GM12878 (cell line): ENCODE results near the gene SFXN5. TPM values are rescaled to one million over a fixed set of nuclear protein-coding genes. Genes with fewer than 3 reads are reported as not detected.

Experiments used
- ATAC-seq: fragments of 200-7000 bp; cut with Tn5 transposase; 3 replicates; pipeline ENCODE4 v1.9.1; 2020; ENCODE audit warnings: mild to moderate bottlenecking, moderate library complexity
- BruUV-seq: library from RNA; stranded (reverse); fragments of 400-500 nt; replicated peaks from 2 replicates; lab custom pipeline; 2021; lab: Mats Ljungman, UMichigan
- CTCF ChIA-PET: fragments of 300-600 bp; sonication (Branson Sonifier 250); formaldehyde crosslinking; extraction: SDS; loops from one replicate; lab custom pipeline; 2021; ENCODE audit warnings: inconsistent platforms; lab: Yijun Ruan, JAX
- POLR2A ChIA-PET: fragments of 350-600 bp; formaldehyde crosslinking; extraction: SDS; loops from one replicate; lab custom pipeline; 2021; ENCODE audit warnings: inconsistent platforms; lab: Charles Lee
- RAD21 ChIA-PET: fragments of 300-600 bp; sonication (Branson Sonifier 250); formaldehyde crosslinking; loops from one replicate; lab custom pipeline; 2023; ENCODE audit warnings: antibody characterized with exemption; ENCODE audit not compliant: unreplicated experiment; lab: Charles Lee
- SMC1A ChIA-PET: fragments of 300-600 bp; sonication (Branson Sonifier 250); formaldehyde crosslinking; loops from one replicate; lab custom pipeline; 2023; ENCODE audit not compliant: unreplicated experiment, uncharacterized antibody; lab: Charles Lee
- DNase-seq: peaks from one replicate; pipeline ENCODE4 v3.0.0-alpha.2; 2011; ENCODE audit warnings: low read depth, low spot score
- FAIRE-seq: peaks from 3 replicates; lab custom pipeline; 2011; peaks lifted over from hg19 to GRCh38; lab: Jason Lieb, UNC
- H2AFZ ChIP-seq: 2 replicates; pipeline ENCODE4 v1.6.0; 2011; ENCODE audit warnings: low read depth, low read length, control low read depth; ENCODE audit not compliant: control insufficient read depth
- H3K27ac ChIP-seq: 2 replicates; pipeline ENCODE4 v1.5.1; 2011; ENCODE audit warnings: control low read depth; ENCODE audit not compliant: control insufficient read depth, insufficient read depth
- H3K27me3 ChIP-seq, 2 experiments: replicated peaks in 1 of 2; 2 replicates each; pipeline versions ENCODE4 v1.6.0 to v1.6.1; 2011; ENCODE audit warnings: low read length in 1 of 2; ENCODE audit not compliant: control insufficient read depth in 2 of 2, insufficient read depth in 2 of 2
- H3K36me3 ChIP-seq, 2 experiments: 2 replicates each; pipeline ENCODE4 v1.5.1; 2011; ENCODE audit warnings: low read length in 1 of 2; ENCODE audit not compliant: control insufficient read depth in 2 of 2, insufficient read depth in 2 of 2
- H3K4me1 ChIP-seq: 2 replicates; pipeline ENCODE4 v1.6.1; 2011; ENCODE audit warnings: mild to moderate bottlenecking, low read length, moderate library complexity, mixed read lengths; ENCODE audit not compliant: control insufficient read depth, insufficient read depth
- H3K4me2 ChIP-seq: 2 replicates; pipeline ENCODE4 v1.6.0; 2011; ENCODE audit warnings: control low read depth; ENCODE audit not compliant: control insufficient read depth, insufficient read depth
- H3K4me3 ChIP-seq: fragments of 200-600 bp; sonication (generic); 2 replicates; pipeline ENCODE4 v1.5.1; 2016
- H3K79me2 ChIP-seq: 2 replicates; pipeline ENCODE4 v1.6.0; 2011; ENCODE audit warnings: low read length; ENCODE audit not compliant: control insufficient read depth, insufficient read depth
- H3K9ac ChIP-seq: 2 replicates; pipeline ENCODE4 v1.8.0; 2011; ENCODE audit warnings: low read length, control low read depth, mixed read lengths; ENCODE audit not compliant: control insufficient read depth, insufficient read depth
- H3K9me3 ChIP-seq: replicated peaks from 3 replicates; pipeline ENCODE4 v1.5.1; 2011; ENCODE audit warnings: mild to moderate bottlenecking, low read length; ENCODE audit not compliant: control insufficient read depth, insufficient read depth
- H4K20me1 ChIP-seq: 2 replicates; pipeline ENCODE4 v1.6.0; 2011; ENCODE audit not compliant: control insufficient read depth, insufficient read depth
- BACH1 ChIP-seq: fragments of 450-650 bp; IDR thresholded peaks from 2 replicates; pipeline ENCODE4 v1.6.1; 2017; ENCODE audit warnings: mild to moderate bottlenecking, borderline replicate concordance
- HSF1 ChIP-seq: fragments of 150-350 bp; IDR thresholded peaks from 2 replicates; pipeline ENCODE4 v1.6.1; 2014; ENCODE audit warnings: mild to moderate bottlenecking, low read depth, low read length
- MAX ChIP-seq: IDR thresholded peaks from 2 replicates; pipeline ENCODE4 v1.6.1; 2012; ENCODE audit warnings: low read depth, low read length, improper control_type of control experiment
- NFIC ChIP-seq: IDR thresholded peaks from 2 replicates; pipeline ENCODE4 v1.6.1; 2012; ENCODE audit warnings: low read depth, mild to moderate bottlenecking, inconsistent platforms, low read length, moderate library complexity
- NFXL1 ChIP-seq: fragments of 450-650 bp; IDR thresholded peaks from 2 replicates; pipeline ENCODE4 v1.6.1; 2017; ENCODE audit warnings: antibody characterized with exemption, mild to moderate bottlenecking, borderline replicate concordance
- NR2C2 ChIP-seq: IDR thresholded peaks from 2 replicates; pipeline ENCODE4 v1.6.1; 2011; ENCODE audit warnings: borderline replicate concordance, low read depth; ENCODE audit not compliant: control insufficient read depth, insufficient read length
- PML ChIP-seq: IDR thresholded peaks from 2 replicates; pipeline ENCODE4 v1.6.1; 2012; ENCODE audit warnings: low read length, inconsistent platforms
- RBBP5 ChIP-seq: fragments of 200-600 bp; sonication (generic); conservative IDR thresholded peaks from 2 replicates; pipeline ENCODE4 v1.6.1; 2016
- SIN3A ChIP-seq: IDR thresholded peaks from 2 replicates; pipeline ENCODE4 v1.6.1; 2012; ENCODE audit warnings: low read depth, low read length, improper control_type of control experiment
- SMAD5 ChIP-seq: IDR thresholded peaks from 2 replicates; pipeline ENCODE4 v1.6.1; 2016; ENCODE audit warnings: antibody characterized with exemption, low read depth
- SRF ChIP-seq, 2 experiments: IDR thresholded peaks; 2 replicates each; pipeline ENCODE4 v1.6.1; 2011; ENCODE audit warnings: low read depth in 2 of 2, low read length in 2 of 2, mild to moderate bottlenecking in 1 of 2, moderate library complexity in 1 of 2
- ZNF274 ChIP-seq: IDR thresholded peaks from one replicate; pipeline ENCODE4 v1.8.0; 2011; ENCODE audit not compliant: insufficient read length, insufficient read depth
- ZZZ3 ChIP-seq: IDR thresholded peaks from 2 replicates; pipeline ENCODE4 v1.6.1; 2011; ENCODE audit warnings: low read depth; ENCODE audit not compliant: control insufficient read depth, insufficient read length
- WGBS: methylation state at CpG from one replicate; pipeline ENCODE4 v1.1.6; 2016; ENCODE audit warnings: low lambda C conversion rate; ENCODE audit not compliant: insufficient replicate concordance, insufficient coverage; ENCODE audit errors: missing lambda C conversion rate; 5-methylcytosine and 5-hydroxymethylcytosine counted together
- in situ Hi-C: fragments of 300-500 bp; cut with MboI; formaldehyde crosslinking; loops from 9 replicates; pipeline ENCODE4 v1.14.3; 2018; ENCODE audit warnings: mixed read lengths
- intact Hi-C: fragments of 100-400 bp; cut with micrococcal nuclease; formaldehyde crosslinking; loops from one replicate; pipeline ENCODE4 v1.14.2; 2022; ENCODE audit not compliant: unreplicated experiment
- polyA plus RNA-seq, 11 experiments: library from polyadenylated mRNA; depleted of rRNA in 4 of 11; unstranded in 6 of 11; stranded (reverse) in 5 of 11; fragments of >200 nt; fragmentation: Nextera tagmentation in 4 of 11; fragmentation: Illumina TruSeq in 1 of 11; extraction: Ambion mirVana in 4 of 11; extraction: Trizol in 1 of 11; gene quantifications; 1 replicate in 1 of 11; 2 replicates in 10 of 11; pipeline versions ENCODE4 v1.2.1 to v1.2.3, GENCODE V29; 2011 to 2016; ENCODE audit warnings: inconsistent platforms in 2 of 11, missing spikeins in 2 of 11, low read depth in 1 of 11
- total RNA-seq, 4 experiments: library from RNA; depleted of rRNA in 3 of 4; stranded (reverse); fragments of >200 nt in 3 of 4; fragmentation: Illumina TruSeq in 1 of 4; extraction: Trizol in 1 of 4; gene quantifications; 2 replicates each; pipeline versions ENCODE4 v1.2.1 to v1.2.3, GENCODE V29; 2013 to 2021
- TF ChIP-seq, protein P1 (sequence below), 3 experiments: IDR thresholded peaks in 2 of 3; conservative IDR thresholded peaks in 1 of 3; 2 replicates each; pipeline ENCODE4 v1.5.1; 2011; ENCODE audit warnings: low read depth in 3 of 3, low read length in 3 of 3, mild to moderate bottlenecking in 3 of 3, control low read depth in 2 of 3, moderate library complexity in 2 of 3, inconsistent platforms in 1 of 3, mixed read lengths in 1 of 3; ENCODE audit not compliant: control insufficient read depth in 2 of 3, insufficient read depth in 1 of 3; ENCODE audit errors: extremely low read depth in 1 of 3
- TF ChIP-seq, protein P2 (sequence below): fragments of 450-650 bp; IDR thresholded peaks from 2 replicates; pipeline ENCODE4 v1.6.1; 2016; ENCODE audit warnings: mild to moderate bottlenecking

SFXN5 gene
- total and polyA plus RNA-seq, 10 of the 15 experiments (the other 5 are each of a cell fraction or from before 2014, with no cell fraction given), result 3.3 to 15.9 (median 11.2) TPM

DNA sequence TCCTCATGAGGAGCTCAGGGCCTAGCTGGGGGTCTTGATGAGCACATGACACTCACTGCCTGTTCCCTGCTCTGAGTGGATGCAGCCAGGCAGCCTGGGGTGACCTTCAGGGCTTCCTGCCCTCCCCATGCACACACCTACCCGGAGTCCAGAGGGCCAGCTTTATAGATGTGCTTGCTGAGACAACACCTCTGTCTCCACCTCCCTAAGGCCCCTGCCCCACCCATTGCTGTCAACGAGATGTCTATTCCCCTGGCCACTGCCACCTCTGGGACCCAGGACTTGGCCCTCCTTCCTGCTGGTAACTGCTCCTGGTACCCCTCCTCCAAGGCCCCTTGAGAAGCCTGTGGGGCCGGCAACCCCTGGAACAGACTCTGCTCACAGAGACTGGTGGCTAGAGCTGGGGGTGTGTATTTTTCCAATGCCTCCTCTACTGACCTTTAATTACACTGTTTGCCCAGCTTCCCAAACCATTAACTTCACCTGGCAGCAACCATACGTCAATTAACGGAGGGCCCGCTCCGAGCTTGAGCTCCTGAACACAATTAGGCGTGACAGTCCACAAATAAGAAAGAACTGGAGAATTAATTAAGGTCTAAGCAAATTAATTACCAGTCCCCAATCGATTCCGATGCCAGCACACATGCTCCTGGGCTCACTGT is 87.9 kb downstream of the SFXN5 start (continued):
- TF ChIP-seq MAX (no peak), ZZZ3 (no peak), SRF (IDR thresholded peaks at IDR 0.05; ENCODE audit: low read depth in 2 of 2, low read length in 2 of 2) (no peak), NFXL1 (no peak), NR2C2 (no peak), BACH1 (no peak), SMAD5 (no peak)
- TF ChIP-seq, protein P1, sequence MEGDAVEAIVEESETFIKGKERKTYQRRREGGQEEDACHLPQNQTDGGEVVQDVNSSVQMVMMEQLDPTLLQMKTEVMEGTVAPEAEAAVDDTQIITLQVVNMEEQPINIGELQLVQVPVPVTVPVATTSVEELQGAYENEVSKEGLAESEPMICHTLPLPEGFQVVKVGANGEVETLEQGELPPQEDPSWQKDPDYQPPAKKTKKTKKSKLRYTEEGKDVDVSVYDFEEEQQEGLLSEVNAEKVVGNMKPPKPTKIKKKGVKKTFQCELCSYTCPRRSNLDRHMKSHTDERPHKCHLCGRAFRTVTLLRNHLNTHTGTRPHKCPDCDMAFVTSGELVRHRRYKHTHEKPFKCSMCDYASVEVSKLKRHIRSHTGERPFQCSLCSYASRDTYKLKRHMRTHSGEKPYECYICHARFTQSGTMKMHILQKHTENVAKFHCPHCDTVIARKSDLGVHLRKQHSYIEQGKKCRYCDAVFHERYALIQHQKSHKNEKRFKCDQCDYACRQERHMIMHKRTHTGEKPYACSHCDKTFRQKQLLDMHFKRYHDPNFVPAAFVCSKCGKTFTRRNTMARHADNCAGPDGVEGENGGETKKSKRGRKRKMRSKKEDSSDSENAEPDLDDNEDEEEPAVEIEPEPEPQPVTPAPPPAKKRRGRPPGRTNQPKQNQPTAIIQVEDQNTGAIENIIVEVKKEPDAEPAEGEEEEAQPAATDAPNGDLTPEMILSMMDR (IDR thresholded peaks at IDR 0.05 in 2 of 3, conservative IDR thresholded peaks at IDR 0.05 in 1 of 3; ENCODE audit: control insufficient read depth in 2 of 3, extremely low read depth in 1 of 3, insufficient read depth in 1 of 3, low read depth in 3 of 3, low read length in 3 of 3), result no peak

- Histone ChIP-seq H3K27me3 (no peaks in the 10 kb centered on the region), H3K4me1 (no peaks in the 10 kb centered on the region), H3K4me2 (no peak overlapping the region), H3K36me3 (no peaks in the 10 kb centered on the region), H3K9me3 (no peaks in the 10 kb centered on the region), H3K27ac (no peak overlapping the region), H3K4me3 (no peak overlapping the region), H4K20me1 (no peaks in the 10 kb centered on the region), H2AFZ (no peak overlapping the region), H3K79me2 (no peaks in the 10 kb centered on the region), H3K9ac (no peak overlapping the region)
- FAIRE-seq (no peak), ATAC-seq (no peak), DNase-seq (no peak)
- in situ Hi-C loops, result no loop called here
- ChIA-PET SMC1A (no interaction called here), RAD21 (interaction anchor here (1.4 kb wide), 1 partner anchor 89 kb away, joined by 4 read pairs; no protein-coding TSS in a partner anchor), CTCF (interaction anchor here (3.0 kb wide), 1 partner anchor 9 kb away, joined by 23 read pairs; no protein-coding TSS in a partner anchor), POLR2A (no interaction called here)
- intact Hi-C loops, result no loop called here
- BruUV-seq, result no TSS peak
- WGBS, result 43% methylated on average over 11 of the region's 11 CpGs
- TF ChIP-seq, protein P2, sequence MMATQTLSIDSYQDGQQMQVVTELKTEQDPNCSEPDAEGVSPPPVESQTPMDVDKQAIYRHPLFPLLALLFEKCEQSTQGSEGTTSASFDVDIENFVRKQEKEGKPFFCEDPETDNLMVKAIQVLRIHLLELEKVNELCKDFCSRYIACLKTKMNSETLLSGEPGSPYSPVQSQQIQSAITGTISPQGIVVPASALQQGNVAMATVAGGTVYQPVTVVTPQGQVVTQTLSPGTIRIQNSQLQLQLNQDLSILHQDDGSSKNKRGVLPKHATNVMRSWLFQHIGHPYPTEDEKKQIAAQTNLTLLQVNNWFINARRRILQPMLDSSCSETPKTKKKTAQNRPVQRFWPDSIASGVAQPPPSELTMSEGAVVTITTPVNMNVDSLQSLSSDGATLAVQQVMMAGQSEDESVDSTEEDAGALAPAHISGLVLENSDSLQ, result no peak
- TF ChIP-seq RBBP5 (no peak), PML (no peak), SIN3A (no peak), ZNF274 (no peak), HSF1 (no peak), NFIC (no peak)
Measured at GRCh38 chr2:72982781-72983499, 88.6 kb downstream of the SFXN5 start.
